Kidney (tissue), 14 donors: Measurements from ENCODE around the gene KLHL40. TPM values are rescaled to one million over a fixed set of nuclear protein-coding genes. Genes with fewer than 3 reads are reported as not detected.
A peak's percentile ranks its signal among the peaks of the same experiment; 100 is the strongest.

ENCODE experiments used
- DNase-seq, 5 donors: peaks; one replicate each; pipeline ENCODE4 v3.0.0-alpha.2; 2013 to 2020
- FAIRE-seq: peaks from 2 replicates; lab custom pipeline; 2012; peaks lifted over from hg19 to GRCh38; lab: Jason Lieb, UNC
- H3K27ac ChIP-seq, 2 donors: one replicate each; pipeline ENCODE4 v1.7.0; 2013; ENCODE audit warnings: low read depth in 2 of 2, low read length in 2 of 2, inconsistent platforms in 1 of 2
- H3K27me3 ChIP-seq: one replicate; pipeline ENCODE4 v1.7.1; 2013; ENCODE audit warnings: low read length, inconsistent platforms; ENCODE audit not compliant: control insufficient read depth, insufficient read depth
- H3K36me3 ChIP-seq, 3 donors: one replicate each; pipeline versions ENCODE4 v1.7.0 to v1.7.1; 2013; ENCODE audit warnings: low read length in 3 of 3, control low read depth in 1 of 3, inconsistent platforms in 1 of 3; ENCODE audit not compliant: insufficient read depth in 3 of 3, control insufficient read depth in 2 of 3
- H3K4me1 ChIP-seq, 3 donors: one replicate each; pipeline versions ENCODE4 v1.7.0 to v1.7.1; 2013; ENCODE audit warnings: low read length in 3 of 3, inconsistent platforms in 1 of 3, low read depth in 1 of 3; ENCODE audit not compliant: control insufficient read depth in 2 of 3, insufficient read depth in 2 of 3
- H3K4me3 ChIP-seq, 3 donors: one replicate each; pipeline versions ENCODE4 v1.7.0 to v1.8.1; 2013; ENCODE audit warnings: low read length in 3 of 3, control low read depth in 1 of 3, inconsistent platforms in 1 of 3
- H3K9ac ChIP-seq, 3 donors: one replicate each; pipeline versions ENCODE4 v1.7.0 to v1.7.1; 2013; ENCODE audit warnings: low read length in 3 of 3, control low read depth in 1 of 3, inconsistent platforms in 1 of 3
- H3K9me3 ChIP-seq, 3 donors: one replicate each; pipeline versions ENCODE4 v1.7.0 to v1.7.1; 2013; ENCODE audit warnings: low read length in 3 of 3, control low read depth in 1 of 3, inconsistent platforms in 1 of 3; ENCODE audit not compliant: control insufficient read depth in 2 of 3, insufficient read depth in 1 of 3
- CTCF ChIP-seq: IDR thresholded peaks from 3 replicates; pipeline ENCODE4 v1.5.1; 2012; ENCODE audit warnings: mild to moderate bottlenecking, moderate library complexity, borderline replicate concordance; ENCODE audit not compliant: insufficient read depth; ENCODE audit errors: extremely low read depth
- intact Hi-C: fragments of 100-400 bp; cut with DNase I; formaldehyde crosslinking; loops from one replicate; pipeline ENCODE4 v1.11.1; 2022
- polyA plus RNA-seq: library from polyadenylated mRNA; stranded (reverse); fragments of 350-450 nt; fragmentation: Illumina TruSeq; extraction: RNeasy Lipid Tissue Mini Kit (QIAGEN cat#74804); gene quantifications from one replicate; pipeline ENCODE4 v1.2.3, GENCODE V29; 2014; ENCODE audit warnings: low read depth, low replicate concordance; ENCODE audit not compliant: insufficient read depth
- total RNA-seq: library from RNA; stranded (reverse); fragmentation: NEBNext Ultra II Directional; extraction: Animal tissue kit (Norgen Biotek cat#: 25700); gene quantifications from one replicate; pipeline ENCODE4 v1.2.1, GENCODE V29; 2021
- donor health status: control.
- donor health status: control.
- donor health status: control.
- donor health status: control.
- donor health status: control.
- donor health status: DM: yes; HTN: yes; CAD: no.
- donor health status: Normal renal cell carcinoma (clear cell type).

Gene KLHL40
- total and polyA plus RNA-seq, 2 donors from 2014 or later, result not detected

DNA sequence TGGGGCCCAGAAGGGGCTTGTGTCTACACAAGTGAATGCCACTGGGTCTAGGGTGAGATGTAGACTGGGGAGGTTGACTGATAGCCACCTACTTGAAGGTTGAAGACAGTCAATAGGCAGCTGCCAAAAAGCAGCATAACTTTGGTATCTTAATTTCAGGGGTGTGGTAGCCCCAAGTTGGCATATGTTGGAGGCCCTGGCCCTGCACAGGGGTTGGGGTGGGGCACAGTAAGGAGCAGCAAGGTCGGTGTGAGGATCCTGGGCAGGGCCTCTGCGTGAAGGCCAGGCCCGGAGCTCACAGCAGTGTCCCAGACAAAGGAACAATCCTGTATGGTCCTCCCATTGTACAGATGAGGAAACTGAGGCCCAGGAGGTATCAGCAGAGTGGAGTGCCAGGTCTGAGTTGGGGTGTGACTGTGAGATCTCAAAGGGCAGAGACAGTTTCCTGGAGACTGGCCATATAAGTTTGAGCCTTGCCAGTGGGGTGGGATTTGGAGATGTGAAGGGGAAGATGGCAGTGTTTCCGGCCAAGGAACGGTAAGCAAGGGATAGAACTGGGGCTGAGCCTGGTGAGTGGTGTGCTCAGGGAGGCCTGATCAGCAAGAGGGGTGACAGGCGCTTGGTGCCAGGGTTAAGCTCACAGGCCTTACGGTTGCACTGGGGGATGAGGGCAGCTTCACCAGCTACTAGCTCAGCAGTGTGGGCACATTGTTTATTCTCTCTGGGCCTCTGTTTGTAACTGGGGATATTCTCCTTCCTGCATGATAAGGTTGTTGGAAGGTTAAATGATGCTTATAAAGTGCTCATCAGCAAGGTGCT lies 1.7 kb downstream of the KLHL40 start:
- peaks cover 8% of the 10 kb centered on the region for H3K27me3 ChIP-seq
- H3K36me3 ChIP-seq, result no peaks in the 10 kb centered on the region
- no peaks in the 10 kb centered on the region for H3K9me3 ChIP-seq
- H3K4me1 ChIP-seq, result peaks cover 0 to 4% (median 0%) of the 10 kb centered on the region in 3 donors
- H3K27ac ChIP-seq, result no peak overlapping the region
- H3K4me3 ChIP-seq, result no peak overlapping the region
- intact Hi-C loops, result no loop called here
- H3K9ac ChIP-seq, result no peak overlapping the region
- FAIRE-seq, result no peak
- peak in 1 of 5 donors; percentile 14 for DNase-seq
- no peak for TF ChIP-seq CTCF

DNA sequence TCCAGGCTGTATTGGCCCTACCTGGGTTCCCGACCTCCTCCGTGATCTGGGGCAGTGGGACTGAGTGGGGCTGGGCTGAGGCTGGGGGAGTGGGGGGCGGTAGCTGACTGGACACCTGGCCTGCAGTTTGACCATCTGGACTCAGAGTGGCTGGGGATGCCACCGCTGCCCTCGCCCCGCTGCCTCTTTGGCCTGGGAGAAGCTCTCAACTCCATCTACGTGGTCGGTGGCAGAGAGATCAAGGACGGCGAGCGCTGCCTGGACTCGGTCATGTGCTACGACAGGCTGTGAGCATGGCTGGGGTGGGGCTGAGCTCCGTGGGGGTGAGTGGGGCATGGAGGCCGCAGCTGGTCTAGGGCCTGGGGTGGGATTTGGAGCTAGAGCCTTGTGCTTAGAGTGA lies 2.7 kb downstream of the KLHL40 start:
- H3K9ac ChIP-seq, result no peak overlapping the region
- peak in 1 of 5 donors; percentile 57 for DNase-seq
- no peaks in the 10 kb centered on the region for H3K9me3 ChIP-seq
- intact Hi-C loops, result no loop called here
- H3K27me3 ChIP-seq, result peaks cover 8% of the 10 kb centered on the region
- no peak for FAIRE-seq
- H3K27ac ChIP-seq, result no peak overlapping the region
- no peak overlapping the region for H3K4me3 ChIP-seq
- H3K4me1 ChIP-seq, result peaks cover 0 to 4% (median 0%) of the 10 kb centered on the region in 3 donors
- TF ChIP-seq CTCF, result no peak
- H3K36me3 ChIP-seq, result no peaks in the 10 kb centered on the region

GRCh38 chr3:42688487-42689420 lies 3.4 kb downstream of the KLHL40 start:
- no peak overlapping the region for H3K4me3 ChIP-seq
- peaks cover 0 to 4% (median 0%) of the 10 kb centered on the region in 3 donors for H3K4me1 ChIP-seq
- no peak overlapping the region for H3K27ac ChIP-seq
- no peak for TF ChIP-seq CTCF
- FAIRE-seq (no peak), DNase-seq (peak in 2 of 5 donors; percentile 24 to 43)
- H3K9ac ChIP-seq, result no peak overlapping the region
- no peaks in the 10 kb centered on the region for H3K9me3 ChIP-seq
- H3K36me3 ChIP-seq, result no peaks in the 10 kb centered on the region
- intact Hi-C loops, result no loop called here
- H3K27me3 ChIP-seq, result peaks cover 8% of the 10 kb centered on the region
